ENCODE results near the gene ADH1A.

ADH1A gene

DNA sequence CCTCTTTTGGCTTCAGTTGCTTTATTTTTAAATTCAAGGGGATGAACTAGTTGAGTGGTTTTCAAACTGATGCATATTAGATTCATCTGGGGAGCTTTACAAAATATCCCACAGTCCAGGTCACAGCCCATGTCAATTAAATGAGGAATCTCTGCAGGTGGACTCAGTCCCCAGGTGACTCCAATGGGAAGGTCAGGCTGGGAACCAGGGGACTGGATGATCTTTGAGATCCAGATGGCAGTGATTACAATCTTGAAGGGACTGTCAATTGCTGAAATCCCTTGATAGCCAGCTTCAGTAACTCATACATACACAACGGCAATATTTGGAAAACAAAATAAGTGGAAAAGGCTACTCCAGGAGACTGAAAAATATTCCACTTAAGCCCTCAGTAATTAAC is 23.4 kb upstream of the ADH1A start:
- H3K27me3 ChIP-seq (ENCODE audit: insufficient read depth, poor library complexity, severe bottlenecking) = no peaks in the 10 kb centered on the region
- no peak overlapping the region for H3K4me3 ChIP-seq (replicated peaks; ENCODE audit: insufficient read depth, low read length)
- H3K27ac ChIP-seq (replicated peaks) = no peak overlapping the region
- DNase-seq (ENCODE audit: low read depth in 1 of 2, low spot score in 1 of 2) = no peak
- TF ChIP-seq POLR2AphosphoS5 (IDR thresholded peaks at IDR 0.05; ENCODE audit: low read depth) (no peak), SPI1 (IDR thresholded peaks at IDR 0.05; ENCODE audit: borderline replicate concordance, low read depth) (no peak), CTCF (IDR thresholded peaks at IDR 0.05; ENCODE audit: insufficient read depth, low read length) (no peak), GABPA (IDR thresholded peaks at IDR 0.05; ENCODE audit: low read depth) (no peak)
- TF ChIP-seq, protein P1, sequence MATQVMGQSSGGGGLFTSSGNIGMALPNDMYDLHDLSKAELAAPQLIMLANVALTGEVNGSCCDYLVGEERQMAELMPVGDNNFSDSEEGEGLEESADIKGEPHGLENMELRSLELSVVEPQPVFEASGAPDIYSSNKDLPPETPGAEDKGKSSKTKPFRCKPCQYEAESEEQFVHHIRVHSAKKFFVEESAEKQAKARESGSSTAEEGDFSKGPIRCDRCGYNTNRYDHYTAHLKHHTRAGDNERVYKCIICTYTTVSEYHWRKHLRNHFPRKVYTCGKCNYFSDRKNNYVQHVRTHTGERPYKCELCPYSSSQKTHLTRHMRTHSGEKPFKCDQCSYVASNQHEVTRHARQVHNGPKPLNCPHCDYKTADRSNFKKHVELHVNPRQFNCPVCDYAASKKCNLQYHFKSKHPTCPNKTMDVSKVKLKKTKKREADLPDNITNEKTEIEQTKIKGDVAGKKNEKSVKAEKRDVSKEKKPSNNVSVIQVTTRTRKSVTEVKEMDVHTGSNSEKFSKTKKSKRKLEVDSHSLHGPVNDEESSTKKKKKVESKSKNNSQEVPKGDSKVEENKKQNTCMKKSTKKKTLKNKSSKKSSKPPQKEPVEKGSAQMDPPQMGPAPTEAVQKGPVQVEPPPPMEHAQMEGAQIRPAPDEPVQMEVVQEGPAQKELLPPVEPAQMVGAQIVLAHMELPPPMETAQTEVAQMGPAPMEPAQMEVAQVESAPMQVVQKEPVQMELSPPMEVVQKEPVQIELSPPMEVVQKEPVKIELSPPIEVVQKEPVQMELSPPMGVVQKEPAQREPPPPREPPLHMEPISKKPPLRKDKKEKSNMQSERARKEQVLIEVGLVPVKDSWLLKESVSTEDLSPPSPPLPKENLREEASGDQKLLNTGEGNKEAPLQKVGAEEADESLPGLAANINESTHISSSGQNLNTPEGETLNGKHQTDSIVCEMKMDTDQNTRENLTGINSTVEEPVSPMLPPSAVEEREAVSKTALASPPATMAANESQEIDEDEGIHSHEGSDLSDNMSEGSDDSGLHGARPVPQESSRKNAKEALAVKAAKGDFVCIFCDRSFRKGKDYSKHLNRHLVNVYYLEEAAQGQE (IDR thresholded peaks at IDR 0.05; ENCODE audit: insufficient replicate concordance, low read depth) = no peak

GRCh38 chr4:99310389-99310788 is 19.6 kb upstream of the ADH1A start:
- H3K4me3 ChIP-seq (replicated peaks; ENCODE audit: insufficient read depth, low read length) = no peak overlapping the region
- H3K27ac ChIP-seq (replicated peaks) = no peak overlapping the region
- TF ChIP-seq SPI1 (IDR thresholded peaks at IDR 0.05; ENCODE audit: borderline replicate concordance, low read depth) (no peak), POLR2AphosphoS5 (IDR thresholded peaks at IDR 0.05; ENCODE audit: low read depth) (no peak), GABPA (IDR thresholded peaks at IDR 0.05; ENCODE audit: low read depth) (no peak), CTCF (IDR thresholded peaks at IDR 0.05; ENCODE audit: insufficient read depth, low read length) (no peak)
- TF ChIP-seq, protein P1 (IDR thresholded peaks at IDR 0.05; ENCODE audit: insufficient replicate concordance, low read depth) = no peak
- DNase-seq (ENCODE audit: low read depth in 1 of 2, low spot score in 1 of 2) = no peak
- H3K27me3 ChIP-seq (ENCODE audit: insufficient read depth, poor library complexity, severe bottlenecking) = no peaks in the 10 kb centered on the region

- Histone ChIP-seq H3K27me3 (ENCODE audit: insufficient read depth, poor library complexity, severe bottlenecking) (no peaks in the 10 kb centered on the region), H3K27ac (replicated peaks) (no peak overlapping the region), H3K4me3 (replicated peaks; ENCODE audit: insufficient read depth, low read length) (no peak overlapping the region)
- DNase-seq (ENCODE audit: low read depth in 1 of 2, low spot score in 1 of 2) = no peak
- TF ChIP-seq CTCF (IDR thresholded peaks at IDR 0.05; ENCODE audit: insufficient read depth, low read length) (no peak), GABPA (IDR thresholded peaks at IDR 0.05; ENCODE audit: low read depth) (no peak)
- TF ChIP-seq, protein P1 (IDR thresholded peaks at IDR 0.05; ENCODE audit: insufficient replicate concordance, low read depth) = no peak
Measured at GRCh38 chr4:99305638-99306400, 15.0 kb upstream of the ADH1A start.

Data from HL-60 (cell line).